ENCODE measurements around the gene DIPK1C.

- no peak for TF ChIP-seq CTCF (IDR thresholded peaks at IDR 0.05)
- no peak for TF ChIP-seq POLR2A (IDR thresholded peaks at IDR 0.05)
- no peak for TF ChIP-seq EP300 (IDR thresholded peaks at IDR 0.05)
Observed at GRCh38 chr18:74438091-74438490, 19.0 kb downstream of the DIPK1C start.

Data from tibial nerve (tissue), 4 donors.